Activated CD4-positive, alpha-beta T cell treated with anti-CD3 and anti-CD28 coated beads, Interleukin-2, amount 50 U/mL, for 4 hours (primary cell): ENCODE data around the gene GPR152.

ENCODE experiments used
- DNase-seq, 2 experiments: peaks; one replicate each; pipeline ENCODE4 v3.0.0-alpha.2; 2020

The GPR152 gene

DNA sequence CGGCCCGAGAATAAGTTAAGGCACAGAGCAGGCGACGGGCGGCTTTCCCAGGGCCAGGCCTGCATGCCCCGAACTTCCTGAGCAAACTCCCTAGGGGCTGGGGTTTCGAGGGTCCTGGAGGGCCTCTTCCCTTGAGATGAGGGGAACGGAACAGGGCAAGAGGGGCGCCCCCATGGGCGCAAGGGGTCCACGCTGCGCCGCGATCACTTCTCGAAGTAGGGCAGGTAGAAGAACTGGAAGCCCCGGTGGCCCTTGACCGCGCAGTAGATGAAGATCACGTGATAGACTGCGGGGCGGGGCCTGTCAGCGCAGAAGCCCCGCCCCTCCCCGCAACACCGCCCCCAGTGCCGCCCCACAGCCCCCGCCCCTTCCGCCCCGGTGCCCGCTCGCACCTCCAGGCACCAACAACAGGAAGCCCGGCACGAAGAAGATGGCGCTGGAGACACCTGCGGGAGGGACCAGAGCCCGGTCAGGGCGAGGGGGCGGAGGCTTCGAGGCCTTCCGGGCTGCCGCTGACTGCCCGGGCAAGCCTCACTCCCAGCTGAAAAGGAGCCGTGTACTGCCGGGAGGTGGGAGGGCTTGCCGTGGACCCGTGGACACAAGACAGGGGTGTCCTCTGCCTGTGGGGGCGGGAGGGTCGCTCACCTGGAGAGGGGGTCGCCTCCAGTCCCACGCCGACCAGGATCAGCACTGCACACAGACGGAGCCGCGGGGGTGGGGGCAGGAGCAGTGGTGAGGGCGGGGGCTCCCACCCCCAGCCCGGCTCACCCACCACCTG, 12.1 kb upstream of the GPR152 start:
- peak; percentile 85 to 89 for DNase-seq

DNA sequence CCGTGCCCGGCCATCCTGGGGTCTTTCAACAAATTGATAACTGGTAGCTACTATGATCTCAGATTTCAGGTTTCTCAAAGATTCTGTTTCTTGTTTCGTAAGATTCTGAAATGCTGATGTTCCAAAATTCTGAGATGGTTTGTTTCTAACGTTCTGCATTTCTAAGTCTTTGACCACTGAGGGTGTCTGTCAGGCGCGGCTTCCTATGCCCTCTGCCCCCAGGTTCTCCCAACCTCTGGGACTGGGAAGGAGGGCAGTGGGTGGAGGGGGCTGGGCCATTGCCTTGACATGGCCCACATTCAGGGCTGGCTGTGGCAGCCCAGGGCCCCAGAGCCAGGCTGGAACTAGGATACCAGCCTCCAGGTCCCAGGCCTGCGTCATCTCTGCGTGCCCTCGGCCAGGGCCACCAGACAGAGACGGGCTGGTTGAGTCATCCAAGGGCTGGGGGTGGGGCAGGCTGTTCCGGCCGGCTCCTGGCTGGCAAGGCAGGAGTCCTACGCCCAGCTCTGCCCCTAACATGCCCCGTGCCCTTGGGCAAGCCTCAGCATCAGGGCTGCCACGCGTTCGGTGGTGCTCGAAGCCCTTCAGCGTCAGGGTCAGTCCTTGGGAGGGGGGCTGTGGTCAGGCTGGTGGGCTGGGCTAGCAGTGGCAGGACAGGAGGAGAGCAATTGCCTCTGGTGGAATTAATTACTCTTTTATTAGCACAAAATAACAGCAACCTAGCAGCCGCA, 11.3 kb upstream of the GPR152 start:
- DNase-seq, result no peak

DNA sequence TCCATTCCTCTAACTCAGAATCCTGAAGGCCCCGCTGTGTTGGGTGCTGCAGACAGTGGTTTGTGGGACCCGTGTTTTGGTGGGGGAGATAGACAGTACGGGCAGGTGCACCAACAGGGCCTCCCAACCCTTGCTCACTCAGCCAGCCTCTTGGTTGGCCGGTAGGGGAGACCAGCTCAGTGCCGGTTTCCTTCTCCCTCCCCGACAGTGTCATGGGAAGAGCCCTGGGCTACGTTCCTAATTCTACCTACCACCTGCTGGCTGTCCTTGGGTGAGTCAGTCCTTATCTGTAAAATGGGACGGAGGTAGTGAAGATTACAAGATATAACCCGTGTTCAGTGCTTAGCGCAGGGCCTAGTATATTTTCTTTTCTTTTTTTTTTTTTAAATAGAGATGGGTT, 10.7 kb upstream of the GPR152 start:
- no peak for DNase-seq

DNA sequence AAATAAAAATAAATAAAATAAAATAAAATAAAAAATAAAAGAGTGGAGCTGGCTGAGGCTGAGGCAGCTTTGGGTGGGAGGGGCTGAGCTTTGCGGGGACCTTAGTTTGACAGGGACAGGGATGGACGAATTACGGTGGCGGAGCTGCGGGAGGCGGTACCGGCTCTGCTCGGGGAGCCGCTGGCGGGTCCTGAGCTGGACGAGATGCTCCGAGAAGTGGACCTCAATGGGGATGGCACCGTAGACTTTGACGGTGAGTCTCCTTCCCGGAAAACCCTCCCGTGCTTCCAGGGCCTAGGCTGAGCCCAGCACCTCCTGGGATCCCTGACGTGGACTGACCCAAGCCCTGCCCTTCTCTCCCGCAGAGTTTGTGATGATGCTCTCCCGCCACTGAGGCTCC, 5.7 kb upstream of the GPR152 start:
- no peak for DNase-seq

DNA sequence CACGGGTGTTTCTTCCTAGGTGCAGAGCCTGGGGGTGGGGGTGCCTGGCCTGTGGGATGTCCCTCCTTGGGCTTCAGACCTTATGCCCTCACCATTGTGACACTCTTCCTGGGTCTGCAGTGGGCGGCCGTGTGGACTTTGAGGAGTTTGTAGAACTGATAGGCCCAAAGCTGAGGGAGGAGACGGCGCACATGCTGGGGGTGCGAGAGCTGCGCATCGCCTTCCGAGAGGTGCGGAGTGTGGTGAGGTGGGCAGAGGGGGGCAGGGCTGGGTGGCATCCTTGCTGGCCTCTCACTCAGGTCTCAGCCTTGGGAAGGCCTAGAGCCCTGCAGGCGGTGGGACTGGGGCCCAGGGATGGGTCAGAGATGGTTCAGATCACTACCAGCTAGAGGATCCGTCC, 4.9 kb upstream of the GPR152 start:
- no peak for DNase-seq

DNA sequence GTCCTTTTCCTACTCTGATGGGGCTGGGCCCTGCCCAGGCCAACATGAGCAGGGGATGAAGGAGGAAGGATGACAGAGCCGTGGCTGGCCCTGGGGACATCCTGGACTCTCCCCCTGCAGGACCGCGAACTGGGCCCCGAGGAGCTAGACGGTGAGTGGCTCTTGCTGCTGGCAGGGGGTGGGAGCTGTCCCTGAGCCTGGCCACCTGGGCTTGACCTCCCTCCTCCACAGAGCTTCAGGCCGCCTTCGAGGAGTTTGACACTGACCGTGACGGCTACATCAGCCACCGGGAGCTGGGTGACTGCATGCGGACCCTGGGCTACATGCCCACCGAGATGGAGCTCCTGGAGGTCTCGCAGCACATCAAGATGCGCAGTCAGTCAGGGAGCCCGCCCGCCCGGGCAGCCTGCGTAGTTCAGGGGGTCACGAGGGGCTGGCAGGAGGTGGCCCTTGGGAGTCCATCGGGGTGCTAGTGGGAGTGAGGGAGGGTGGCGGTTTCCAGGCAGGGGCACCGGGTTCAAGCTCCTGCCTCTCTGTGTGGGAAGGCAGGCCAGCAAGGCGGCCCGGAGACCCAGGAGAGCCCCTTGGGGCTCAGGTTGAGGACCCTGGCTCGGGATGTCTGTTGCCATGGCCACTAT, 3.7 kb upstream of the GPR152 start:
- DNase-seq, result no peak

DNA sequence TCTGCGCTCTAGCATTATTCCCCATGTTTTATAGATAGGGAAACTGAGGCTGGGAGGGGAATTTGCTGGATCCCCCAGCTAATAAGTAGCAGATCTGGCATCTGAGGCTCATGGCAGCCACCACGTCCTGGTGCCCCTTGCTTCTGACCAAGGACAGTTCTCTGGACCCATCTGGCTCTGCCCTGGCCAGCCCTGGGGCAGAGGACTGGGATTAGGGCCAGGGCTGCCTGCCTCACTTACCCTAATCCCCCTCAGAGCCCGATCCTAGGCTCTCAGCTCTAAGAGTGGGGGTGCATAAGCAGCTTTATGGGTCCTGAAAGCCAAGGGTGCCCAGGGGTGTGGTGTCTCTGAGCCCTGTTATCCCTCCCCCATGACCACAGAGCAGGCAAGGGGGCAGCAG, 2.5 kb upstream of the GPR152 start, which contains the start of gene CABP4:
CABP4 (plus strand) TSS at position 301 of the 400 bp plus-strand sequence; CDS start at position 371, 70 bp downstream.
- no peak for DNase-seq

DNA sequence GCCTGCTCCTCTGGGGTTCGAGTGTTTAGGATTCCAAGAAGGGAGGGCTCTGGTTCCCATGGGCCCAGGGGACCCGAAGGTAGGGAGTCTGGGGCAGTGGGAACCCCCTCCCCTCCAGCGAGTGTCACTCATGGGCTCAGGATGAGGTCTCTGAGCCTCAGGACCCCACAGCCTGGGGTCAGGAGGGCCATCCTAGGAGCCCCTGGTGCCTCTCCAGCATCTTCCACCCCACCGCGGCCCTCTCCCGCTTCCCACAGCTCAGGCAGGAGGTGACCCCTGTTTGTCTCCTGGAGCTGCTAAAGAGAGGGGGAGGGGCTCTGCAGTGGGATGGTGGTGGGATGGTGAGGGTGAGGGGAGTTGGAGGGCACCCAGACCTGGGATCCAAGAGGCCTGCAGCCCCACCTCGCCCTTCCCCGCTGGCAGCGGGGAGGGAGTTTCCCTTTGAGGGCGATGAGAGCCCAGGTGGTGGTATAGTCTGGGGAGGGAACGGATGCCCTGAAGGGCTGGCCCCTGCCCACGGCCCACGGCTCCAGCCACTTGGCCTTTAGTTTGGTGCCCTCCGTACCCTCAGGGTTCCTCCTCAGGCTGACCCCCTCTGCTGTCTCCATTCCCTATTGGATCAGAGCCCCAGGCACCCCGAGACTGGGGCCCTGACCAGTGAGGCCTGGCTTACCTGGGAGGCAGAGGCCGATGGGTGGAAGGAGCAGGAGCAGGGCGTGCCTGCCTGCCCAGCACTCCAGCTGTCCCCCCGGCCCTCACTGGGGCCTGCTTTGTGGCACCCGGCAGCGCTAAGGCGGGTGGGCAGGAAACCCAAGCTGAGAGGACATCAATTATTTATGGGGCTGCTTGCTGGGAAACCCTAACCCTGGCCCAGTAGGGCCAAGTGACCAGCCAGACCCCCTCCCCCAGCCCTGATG, 1.5 kb upstream of the GPR152 start:
- DNase-seq, result no peak

DNA sequence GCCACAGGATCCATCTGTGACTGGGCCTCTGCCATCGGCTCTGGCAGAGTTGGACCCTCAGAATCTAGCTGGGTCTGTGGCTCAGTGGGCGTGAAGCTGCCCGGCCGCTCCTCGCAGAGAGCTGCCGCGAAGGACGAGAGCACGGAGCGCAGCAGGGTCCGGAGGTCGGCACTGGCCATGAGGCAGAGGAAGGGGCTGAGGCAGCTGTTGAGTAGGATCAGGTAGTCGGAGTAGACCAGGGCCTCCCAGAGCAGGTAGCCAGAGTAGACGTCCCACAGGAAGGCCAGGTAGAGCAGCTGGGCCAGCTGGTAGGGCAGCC, 912 bp downstream of the GPR152 start:
- no peak for DNase-seq

DNA sequence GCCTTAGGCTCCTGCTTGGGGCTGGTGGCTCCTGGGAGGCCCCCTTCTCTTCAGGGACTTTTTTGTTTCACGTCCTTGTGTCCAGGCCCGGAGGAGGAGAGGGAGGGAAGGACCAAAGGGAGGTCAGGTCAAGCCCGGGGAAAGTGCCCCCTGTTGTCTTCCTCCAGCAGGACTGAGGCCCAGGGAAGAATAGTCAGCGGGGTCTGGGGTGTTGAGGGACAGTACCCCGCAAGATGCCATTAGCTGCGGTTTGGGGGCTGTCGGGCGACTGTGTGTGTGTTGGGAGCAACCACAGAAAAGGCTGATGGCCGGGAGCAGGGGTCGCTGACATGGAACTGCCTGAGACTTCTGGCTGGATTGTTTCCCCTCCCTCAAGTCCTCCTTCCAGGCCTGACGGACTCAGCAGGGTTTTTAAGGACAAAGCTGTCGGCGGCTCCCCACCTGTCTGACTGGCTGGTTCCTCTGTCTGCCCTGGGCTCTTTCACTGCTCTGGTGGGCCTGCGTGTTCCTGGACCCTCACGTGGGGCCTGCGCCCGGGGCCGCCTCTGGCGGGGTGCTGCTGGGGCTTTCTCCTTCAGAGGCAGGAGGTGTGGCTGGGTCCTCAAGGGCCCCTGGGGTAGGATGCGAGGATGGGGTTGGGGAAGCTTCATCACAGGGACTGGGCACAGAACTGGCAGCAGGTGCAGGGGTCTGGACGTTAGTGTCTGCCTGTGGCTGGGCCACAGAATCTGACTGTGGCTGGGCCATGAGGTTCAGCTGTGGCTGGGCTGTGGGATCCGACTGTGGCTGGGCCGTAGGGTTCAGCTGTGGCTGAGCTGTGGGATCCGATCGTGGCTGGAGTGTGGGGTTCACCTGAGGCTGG, 1.5 kb downstream of the GPR152 start:
- DNase-seq, result no peak

DNA sequence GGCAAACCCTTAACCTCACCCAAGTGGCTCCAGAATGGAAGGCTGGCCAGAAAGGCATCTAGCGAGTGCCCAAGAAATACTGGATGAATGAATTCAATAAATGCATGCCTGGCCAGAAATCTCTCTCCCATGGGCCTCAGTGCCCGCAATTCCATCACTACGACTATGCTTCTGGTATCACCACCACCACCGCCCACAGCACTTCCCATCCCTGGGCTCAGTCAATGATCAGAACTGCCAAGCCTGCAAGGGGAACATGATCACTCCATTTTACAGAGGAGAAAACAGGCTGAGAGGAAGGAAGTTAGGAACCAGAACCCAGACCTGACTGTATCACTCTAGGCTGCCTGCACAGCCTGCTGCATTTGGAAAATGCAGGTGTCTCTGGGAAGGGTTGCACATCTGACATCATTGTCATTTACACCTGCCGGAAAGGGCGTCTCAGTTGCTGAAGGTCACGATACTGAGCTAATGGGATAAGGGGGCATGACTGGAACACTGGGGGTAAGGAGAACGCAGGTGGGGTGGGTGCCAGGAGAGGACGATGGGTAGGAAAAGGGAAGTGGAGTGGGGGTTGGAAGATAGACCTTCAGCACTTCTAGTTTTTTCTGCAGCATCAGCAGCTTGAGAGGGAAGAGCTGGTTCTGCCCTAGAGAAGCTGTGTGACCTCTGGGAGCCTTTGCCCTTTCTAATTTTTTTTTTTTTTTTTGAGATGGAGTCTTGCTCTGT, 3.2 kb downstream of the GPR152 start:
- no peak for DNase-seq

DNA sequence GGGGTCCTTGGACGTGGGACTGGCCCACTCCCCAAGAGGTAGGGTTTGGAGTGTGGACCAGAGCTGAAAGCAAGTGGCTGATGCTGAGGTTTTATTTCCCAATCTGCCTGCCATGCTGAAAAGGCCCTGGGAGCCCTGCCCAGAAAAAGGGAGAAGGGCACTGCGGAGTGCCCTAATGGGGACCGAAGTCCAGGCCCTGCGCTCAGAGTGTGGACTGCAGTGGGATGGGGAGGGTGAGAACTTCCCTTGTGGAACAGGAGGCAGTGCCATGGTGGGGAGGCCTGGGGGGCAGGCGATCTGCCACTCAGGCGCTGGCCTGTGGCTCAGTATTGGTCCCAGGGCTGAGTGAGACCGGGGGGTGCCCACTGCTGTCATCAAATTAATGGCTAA, 4.3 kb downstream of the GPR152 start:
- DNase-seq, result no peak

DNA sequence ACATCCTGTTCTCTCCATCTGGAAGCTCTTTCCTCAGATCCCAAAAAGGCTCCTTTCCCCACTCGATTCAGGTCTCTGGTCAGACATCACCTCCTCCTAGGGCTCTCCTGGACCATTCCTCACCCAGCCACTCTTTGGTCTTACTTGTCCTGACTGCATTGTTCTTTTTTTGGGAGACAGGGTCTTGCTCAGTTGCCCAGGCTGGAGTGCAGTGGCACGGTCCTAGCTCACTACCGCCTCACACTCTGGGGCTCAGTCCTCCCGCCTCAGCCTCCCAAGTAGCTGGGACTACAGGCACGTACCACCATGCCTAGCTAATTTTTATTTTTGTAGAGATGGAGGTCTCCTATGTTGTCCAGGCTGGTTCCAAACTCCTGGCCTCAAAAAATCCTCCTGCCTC, 7.0 kb downstream of the GPR152 start:
- no peak for DNase-seq

DNA sequence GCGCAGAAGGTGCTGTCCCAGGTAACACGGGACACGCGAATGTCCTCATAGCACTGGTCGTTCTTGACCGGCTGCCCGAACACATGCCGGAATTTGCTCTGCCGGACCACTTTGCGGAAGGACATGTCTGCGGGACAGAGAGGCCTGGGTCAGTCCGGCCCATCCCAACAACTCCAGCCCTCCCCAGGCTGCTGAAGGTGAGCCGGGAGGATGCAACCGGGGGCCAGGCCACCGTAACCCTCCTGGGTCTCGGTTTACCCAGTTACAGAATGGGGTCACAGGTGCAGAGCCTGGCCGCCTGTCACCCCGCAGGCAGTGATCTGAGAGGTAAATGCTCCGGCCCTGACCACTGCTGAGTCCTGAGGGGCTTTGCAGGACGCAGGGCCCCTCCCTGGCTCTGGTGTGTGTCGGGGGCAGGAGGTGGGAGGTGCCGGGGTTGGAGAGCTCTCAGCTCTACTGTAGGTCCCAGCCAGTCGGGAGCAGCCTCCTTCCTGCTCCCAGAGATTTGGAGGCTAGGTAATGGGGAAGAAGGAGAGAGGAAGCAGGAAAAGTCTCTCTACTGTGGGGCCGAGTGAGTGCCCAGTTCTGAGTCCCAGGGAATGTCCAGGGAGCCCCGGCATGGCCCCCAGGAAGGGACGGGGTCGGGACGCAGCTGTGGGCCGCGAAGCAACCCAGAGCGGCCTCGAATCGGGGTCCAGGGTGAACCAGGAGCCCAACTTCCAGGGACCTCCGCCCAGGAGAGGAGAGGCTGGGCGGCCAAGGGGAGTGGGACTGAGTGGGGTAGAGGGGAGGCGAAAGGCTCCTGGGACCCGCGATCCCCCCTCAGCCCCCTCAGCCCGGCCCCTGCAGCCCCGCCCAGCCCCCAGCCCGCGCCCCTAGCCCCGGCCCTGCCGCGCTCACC, 9.8 kb downstream of the GPR152 start:
- no peak for DNase-seq

DNA sequence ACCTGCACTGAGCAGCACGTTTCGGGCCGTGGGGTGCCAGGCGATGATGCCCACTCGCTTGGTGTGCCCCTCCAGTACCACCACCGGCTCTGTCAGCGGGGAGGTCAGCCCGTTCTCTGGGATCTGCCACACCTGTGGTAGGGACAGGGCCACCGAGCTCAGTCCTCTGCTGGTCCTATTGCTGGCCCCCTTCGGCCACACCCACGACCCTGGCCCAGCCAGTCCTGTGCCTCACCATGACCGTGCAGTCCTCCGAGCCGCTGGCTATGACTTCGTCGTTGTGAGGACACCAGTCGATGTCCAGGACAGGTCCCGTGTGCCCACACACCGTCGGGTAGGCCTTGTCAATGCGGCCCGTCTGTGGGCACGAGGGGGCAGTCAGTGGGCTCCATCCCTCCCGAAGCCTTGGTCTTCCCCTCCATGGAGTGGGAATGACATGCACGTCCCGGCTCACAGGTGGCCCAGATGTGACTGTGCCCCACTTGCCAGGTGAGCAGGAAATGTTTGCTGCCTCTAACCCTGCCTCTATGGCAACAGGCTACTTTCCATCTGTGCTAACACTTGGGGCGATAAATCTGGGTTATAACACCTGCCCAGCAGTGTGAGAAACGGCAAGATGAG, 10.7 kb downstream of the GPR152 start:
- DNase-seq, result no peak

DNA sequence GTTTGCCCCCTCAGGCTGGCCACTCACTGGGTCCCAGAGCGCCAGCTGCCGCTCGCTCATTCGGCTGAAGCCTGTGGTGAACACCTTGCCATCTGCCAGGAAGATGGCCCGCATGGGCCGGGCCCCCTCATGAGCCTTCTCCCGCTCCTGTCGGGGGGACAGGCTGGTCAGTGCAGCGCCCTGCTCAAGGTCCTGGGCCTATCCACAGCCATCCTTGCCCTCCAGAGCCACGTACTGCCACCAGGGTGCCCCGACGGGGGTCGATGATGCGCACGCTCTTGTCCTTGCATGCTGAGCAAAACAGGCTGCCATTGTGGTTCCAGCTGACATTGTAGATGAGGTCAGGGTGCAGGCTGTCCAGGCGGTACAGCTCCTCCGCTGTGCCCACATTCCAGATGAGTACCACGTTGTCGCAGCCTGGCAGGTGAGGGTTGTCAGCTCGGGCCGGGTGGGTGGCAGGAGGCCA, 11.4 kb downstream of the GPR152 start:
- no peak for DNase-seq

DNA sequence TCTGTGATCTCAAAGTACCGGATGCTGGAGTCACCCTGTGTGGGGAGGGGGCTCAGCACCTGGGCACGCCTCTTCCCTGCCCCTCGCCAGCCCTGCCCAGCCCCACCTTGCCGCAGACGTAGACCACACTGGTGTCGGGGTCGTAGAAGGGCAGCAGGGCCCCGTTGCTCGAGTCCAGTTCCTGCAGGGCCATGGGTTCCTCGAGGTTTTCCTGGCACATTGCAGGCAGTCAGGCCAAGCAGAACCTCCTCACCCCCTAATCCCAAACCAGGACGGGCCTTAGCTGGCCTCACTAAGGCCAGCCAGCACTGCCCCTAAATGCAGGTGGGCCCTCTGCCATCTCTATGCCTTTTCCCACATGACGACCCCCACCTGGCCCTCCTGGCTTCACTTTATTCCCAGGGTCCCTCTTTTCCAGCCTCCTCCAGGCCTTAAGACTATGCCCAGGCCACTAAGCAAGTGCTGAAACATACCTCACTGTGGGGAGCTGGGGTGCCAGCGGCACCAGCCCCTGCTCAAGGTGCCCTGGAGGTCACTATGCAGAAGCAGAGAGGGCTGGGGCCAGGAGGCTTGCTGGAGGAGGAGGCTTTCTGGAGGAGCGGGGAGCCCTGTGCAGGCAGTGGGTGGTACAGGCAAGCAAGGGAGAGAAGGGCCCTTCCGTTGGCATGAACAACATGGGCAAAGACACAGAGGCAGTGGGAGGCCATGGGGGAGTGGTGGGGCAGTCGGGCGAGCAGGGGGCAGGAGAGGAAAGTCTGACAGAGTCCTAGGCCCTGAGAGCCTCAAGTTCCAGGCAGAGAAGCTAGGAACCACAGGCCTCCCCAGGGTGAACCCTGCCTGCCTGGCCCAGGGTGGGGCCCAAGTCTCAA, 12.1 kb downstream of the GPR152 start:
- DNase-seq, result no peak
